WTC11 (cell line): ENCODE data around the gene IL1RAPL2.

Source experiments
- TF ChIP-seq, protein P1 (sequence below): fragments of 200-600 bp; IDR thresholded peaks from 2 replicates; pipeline ENCODE4 v1.8.0; 2022; ENCODE audit warnings: antibody characterized with exemption
- TF ChIP-seq, protein P2 (sequence below): sonication (generic); formaldehyde crosslinking; IDR thresholded peaks from 2 replicates; pipeline ENCODE4 v1.8.0; 2022; ENCODE audit warnings: mild to moderate bottlenecking, missing genetic modification reagents
- TF ChIP-seq, protein P3 (sequence below): sonication (generic); formaldehyde crosslinking; IDR thresholded peaks from 2 replicates; pipeline ENCODE4 v1.8.1; 2022; ENCODE audit warnings: missing genetic modification reagents, borderline replicate concordance
- TF ChIP-seq, protein P4 (sequence below): sonication (generic); formaldehyde crosslinking; IDR thresholded peaks from 2 replicates; pipeline ENCODE4 v1.8.0; 2022; ENCODE audit warnings: mild to moderate bottlenecking, missing genetic modification reagents
- TF ChIP-seq, protein P5 (sequence below): sonication (generic); formaldehyde crosslinking; IDR thresholded peaks from 2 replicates; pipeline ENCODE4 v1.8.1; 2023; ENCODE audit warnings: mild to moderate bottlenecking, missing genetic modification reagents, moderate library complexity

DNA sequence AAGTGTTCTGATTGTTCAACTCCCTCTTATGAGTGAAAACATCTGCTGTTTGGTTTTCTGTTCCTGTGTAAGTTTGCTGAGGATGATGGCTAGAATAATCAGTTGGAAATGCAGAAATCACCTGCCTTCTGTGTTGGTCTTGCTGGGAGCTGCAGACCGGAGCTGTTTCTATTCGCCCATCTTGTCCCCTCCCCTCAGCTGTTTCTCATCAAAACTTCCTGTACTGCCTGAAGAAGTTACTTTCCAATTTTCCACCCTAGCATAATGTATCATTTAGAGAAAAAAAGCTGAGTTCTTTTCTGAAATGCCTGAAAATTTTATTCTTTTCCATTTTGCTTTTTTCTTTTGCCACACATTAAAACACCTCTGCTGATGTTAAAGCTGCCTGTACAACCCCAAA, 486.9 kb downstream of the IL1RAPL2 start:
- TF ChIP-seq, protein P1, sequence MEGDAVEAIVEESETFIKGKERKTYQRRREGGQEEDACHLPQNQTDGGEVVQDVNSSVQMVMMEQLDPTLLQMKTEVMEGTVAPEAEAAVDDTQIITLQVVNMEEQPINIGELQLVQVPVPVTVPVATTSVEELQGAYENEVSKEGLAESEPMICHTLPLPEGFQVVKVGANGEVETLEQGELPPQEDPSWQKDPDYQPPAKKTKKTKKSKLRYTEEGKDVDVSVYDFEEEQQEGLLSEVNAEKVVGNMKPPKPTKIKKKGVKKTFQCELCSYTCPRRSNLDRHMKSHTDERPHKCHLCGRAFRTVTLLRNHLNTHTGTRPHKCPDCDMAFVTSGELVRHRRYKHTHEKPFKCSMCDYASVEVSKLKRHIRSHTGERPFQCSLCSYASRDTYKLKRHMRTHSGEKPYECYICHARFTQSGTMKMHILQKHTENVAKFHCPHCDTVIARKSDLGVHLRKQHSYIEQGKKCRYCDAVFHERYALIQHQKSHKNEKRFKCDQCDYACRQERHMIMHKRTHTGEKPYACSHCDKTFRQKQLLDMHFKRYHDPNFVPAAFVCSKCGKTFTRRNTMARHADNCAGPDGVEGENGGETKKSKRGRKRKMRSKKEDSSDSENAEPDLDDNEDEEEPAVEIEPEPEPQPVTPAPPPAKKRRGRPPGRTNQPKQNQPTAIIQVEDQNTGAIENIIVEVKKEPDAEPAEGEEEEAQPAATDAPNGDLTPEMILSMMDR, result no peak
- TF ChIP-seq, protein P2, sequence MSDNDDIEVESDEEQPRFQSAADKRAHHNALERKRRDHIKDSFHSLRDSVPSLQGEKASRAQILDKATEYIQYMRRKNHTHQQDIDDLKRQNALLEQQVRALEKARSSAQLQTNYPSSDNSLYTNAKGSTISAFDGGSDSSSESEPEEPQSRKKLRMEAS (CRISPR knock-in tag), result no peak
- TF ChIP-seq, protein P3, sequence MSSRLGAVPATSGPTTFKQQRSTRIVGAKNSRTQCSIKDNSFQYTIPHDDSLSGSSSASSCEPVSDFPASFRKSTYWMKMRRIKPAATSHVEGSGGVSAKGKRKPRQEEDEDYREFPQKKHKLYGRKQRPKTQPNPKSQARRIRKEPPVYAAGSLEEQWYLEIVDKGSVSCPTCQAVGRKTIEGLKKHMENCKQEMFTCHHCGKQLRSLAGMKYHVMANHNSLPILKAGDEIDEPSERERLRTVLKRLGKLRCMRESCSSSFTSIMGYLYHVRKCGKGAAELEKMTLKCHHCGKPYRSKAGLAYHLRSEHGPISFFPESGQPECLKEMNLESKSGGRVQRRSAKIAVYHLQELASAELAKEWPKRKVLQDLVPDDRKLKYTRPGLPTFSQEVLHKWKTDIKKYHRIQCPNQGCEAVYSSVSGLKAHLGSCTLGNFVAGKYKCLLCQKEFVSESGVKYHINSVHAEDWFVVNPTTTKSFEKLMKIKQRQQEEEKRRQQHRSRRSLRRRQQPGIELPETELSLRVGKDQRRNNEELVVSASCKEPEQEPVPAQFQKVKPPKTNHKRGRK, result no peak
- TF ChIP-seq, protein P4, sequence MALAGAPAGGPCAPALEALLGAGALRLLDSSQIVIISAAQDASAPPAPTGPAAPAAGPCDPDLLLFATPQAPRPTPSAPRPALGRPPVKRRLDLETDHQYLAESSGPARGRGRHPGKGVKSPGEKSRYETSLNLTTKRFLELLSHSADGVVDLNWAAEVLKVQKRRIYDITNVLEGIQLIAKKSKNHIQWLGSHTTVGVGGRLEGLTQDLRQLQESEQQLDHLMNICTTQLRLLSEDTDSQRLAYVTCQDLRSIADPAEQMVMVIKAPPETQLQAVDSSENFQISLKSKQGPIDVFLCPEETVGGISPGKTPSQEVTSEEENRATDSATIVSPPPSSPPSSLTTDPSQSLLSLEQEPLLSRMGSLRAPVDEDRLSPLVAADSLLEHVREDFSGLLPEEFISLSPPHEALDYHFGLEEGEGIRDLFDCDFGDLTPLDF (CRISPR knock-in tag), result no peak
- TF ChIP-seq, protein P5, sequence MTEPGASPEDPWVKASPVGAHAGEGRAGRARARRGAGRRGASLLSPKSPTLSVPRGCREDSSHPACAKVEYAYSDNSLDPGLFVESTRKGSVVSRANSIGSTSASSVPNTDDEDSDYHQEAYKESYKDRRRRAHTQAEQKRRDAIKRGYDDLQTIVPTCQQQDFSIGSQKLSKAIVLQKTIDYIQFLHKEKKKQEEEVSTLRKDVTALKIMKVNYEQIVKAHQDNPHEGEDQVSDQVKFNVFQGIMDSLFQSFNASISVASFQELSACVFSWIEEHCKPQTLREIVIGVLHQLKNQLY (CRISPR knock-in tag), result no peak
